ENCODE data around the gene HSD11B1L. TPM values are rescaled to one million over a fixed set of nuclear protein-coding genes. Genes with fewer than 3 reads are reported as not detected.
A peak's percentile ranks its signal among the peaks of the same experiment; 100 is the strongest.

HSD11B1L gene
- polyA plus RNA-seq (2013) = 8.4 and 8.7 TPM in 2 replicates

GRCh38 chr19:5680437-5681368 is at the start of gene HSD11B1L, which contains the start of gene MICOS13:
TSS of gene HSD11B1L (plus strand) at chr19:5681027. CDS start at chr19:5684833, 3,806 bp downstream.
TSS of gene MICOS13 (minus strand) at chr19:5680516. CDS start at chr19:5680486, 30 bp downstream.
- H3K4me3 ChIP-seq (ENCODE audit: low read depth, low read length) = peak within 1 kb of the TSS; percentile 85
- no peaks in the 10 kb centered on the region for H3K9me3 ChIP-seq (ENCODE audit: insufficient read depth, low read depth, low read length)
- no peak within 1 kb of the TSS for H3K23ac ChIP-seq (ENCODE audit: low read length)
- peaks cover 6 to 9% of the 10 kb centered on the region in 2 experiments for H3K36me3 ChIP-seq (ENCODE audit: control insufficient read depth in 1 of 2, insufficient read depth in 2 of 2, low read length in 2 of 2)
- peak within 1 kb of the TSS; percentile 92 for H4K8ac ChIP-seq (ENCODE audit: low read depth, low read length)
- H3K79me2 ChIP-seq (ENCODE audit: control insufficient read depth, insufficient read depth, low read length, poor library complexity) = peaks cover 12% of the 10 kb centered on the region
- WGBS (ENCODE audit: extremely low coverage, insufficient coverage, insufficient read length) = no CpG with 5 or more reads among the region's 94 CpGs
- H4K91ac ChIP-seq (ENCODE audit: low read depth, low read length) = peak within 1 kb of the TSS; percentile 85
- H2BK5ac ChIP-seq (ENCODE audit: low read depth, low read length, poor library complexity) = peak within 1 kb of the TSS; percentile 91
- H2AK5ac ChIP-seq (ENCODE audit: low read length) = peak within 1 kb of the TSS; percentile 80
- peak within 1 kb of the TSS; percentile 50 for H3K4ac ChIP-seq (ENCODE audit: low read depth, low read length)
- peak within 1 kb of the TSS; percentile 83 for H2BK12ac ChIP-seq (ENCODE audit: low read length)
- H4K12ac ChIP-seq (ENCODE audit: low read depth, low read length) = peak within 1 kb of the TSS; percentile 91
- H3K27me3 ChIP-seq (ENCODE audit: insufficient read depth, low read length) = no peaks in the 10 kb centered on the region
- H3K9ac ChIP-seq (ENCODE audit: low read length) = peak within 1 kb of the TSS; percentile 82
- peak within 1 kb of the TSS; percentile 59 for H3K27ac ChIP-seq (ENCODE audit: low read depth, low read length)
- peak within 1 kb of the TSS; percentile 88 for H3K4me2 ChIP-seq (ENCODE audit: low read length)
- H2BK120ac ChIP-seq (ENCODE audit: insufficient read depth, low read length, poor library complexity) = peak within 1 kb of the TSS; percentile 81
- H2AFZ ChIP-seq (ENCODE audit: insufficient read depth, low read length, poor library complexity) = peak within 1 kb of the TSS; percentile 92
- H3K79me1 ChIP-seq (ENCODE audit: low read length) = peaks cover 12% of the 10 kb centered on the region
- peak; percentile 99 for DNase-seq
- H3K14ac ChIP-seq (ENCODE audit: low read length) = peak within 1 kb of the TSS; percentile 81
- H3K4me1 ChIP-seq (ENCODE audit: control insufficient read depth in 1 of 2, insufficient read depth in 2 of 2, low read length in 2 of 2) = peaks cover 13 to 15% of the 10 kb centered on the region in 2 experiments
- peak within 1 kb of the TSS; percentile 94 for H3K18ac ChIP-seq (ENCODE audit: low read length)

- H3K14ac ChIP-seq (ENCODE audit: low read length) = no peak overlapping the region
- H3K79me1 ChIP-seq (ENCODE audit: low read length) = no peaks in the 10 kb centered on the region
- no peak overlapping the region for H2BK120ac ChIP-seq (ENCODE audit: insufficient read depth, low read length, poor library complexity)
- no peak overlapping the region for H3K4me2 ChIP-seq (ENCODE audit: low read length)
- no peak overlapping the region for H3K4me3 ChIP-seq (ENCODE audit: low read depth, low read length)
- no peak for DNase-seq
- H3K27ac ChIP-seq (ENCODE audit: low read depth, low read length) = no peak overlapping the region
- H3K27me3 ChIP-seq (ENCODE audit: insufficient read depth, low read length) = no peaks in the 10 kb centered on the region
- peaks cover 0 to 3% of the 10 kb centered on the region in 2 experiments for H3K4me1 ChIP-seq (ENCODE audit: control insufficient read depth in 1 of 2, insufficient read depth in 2 of 2, low read length in 2 of 2)
- H4K12ac ChIP-seq (ENCODE audit: low read depth, low read length) = no peak overlapping the region
- no CpG with 5 or more reads among the region's 9 CpGs for whole genome bisulfite sequencing (ENCODE audit: extremely low coverage, insufficient coverage, insufficient read length)
- H2BK5ac ChIP-seq (ENCODE audit: low read depth, low read length, poor library complexity) = no peak overlapping the region
- H4K8ac ChIP-seq (ENCODE audit: low read depth, low read length) = no peak overlapping the region
- H3K79me2 ChIP-seq (ENCODE audit: control insufficient read depth, insufficient read depth, low read length, poor library complexity) = peaks cover 14% of the 10 kb centered on the region
- H2BK12ac ChIP-seq (ENCODE audit: low read length) = no peak overlapping the region
- no peak overlapping the region for H3K23ac ChIP-seq (ENCODE audit: low read length)
- no peaks in the 10 kb centered on the region for H3K9me3 ChIP-seq (ENCODE audit: insufficient read depth, low read depth, low read length)
- no peak overlapping the region for H4K91ac ChIP-seq (ENCODE audit: low read depth, low read length)
- H2AK5ac ChIP-seq (ENCODE audit: low read length) = no peak overlapping the region
- no peak overlapping the region for H2AFZ ChIP-seq (ENCODE audit: insufficient read depth, low read length, poor library complexity)
- H3K9ac ChIP-seq (ENCODE audit: low read length) = no peak overlapping the region
- no peak overlapping the region for H3K18ac ChIP-seq (ENCODE audit: low read length)
- peak overlapping the region; percentile 78 for H3K4ac ChIP-seq (ENCODE audit: low read depth, low read length)
- H3K36me3 ChIP-seq (ENCODE audit: control insufficient read depth in 1 of 2, insufficient read depth in 2 of 2, low read length in 2 of 2) = peaks cover 25% of the 10 kb centered on the region in 2 experiments
Measured at GRCh38 chr19:5631567-5632240, 49.1 kb upstream of the HSD11B1L start.

- Histone ChIP-seq H3K36me3 (ENCODE audit: control insufficient read depth in 1 of 2, insufficient read depth in 2 of 2, low read length in 2 of 2) (peaks cover 21% of the 10 kb centered on the region in 2 experiments), H3K79me1 (ENCODE audit: low read length) (no peaks in the 10 kb centered on the region), H3K27ac (ENCODE audit: low read depth, low read length) (no peak overlapping the region), H4K91ac (ENCODE audit: low read depth, low read length) (no peak overlapping the region), H2BK12ac (ENCODE audit: low read length) (no peak overlapping the region), H3K9me3 (ENCODE audit: insufficient read depth, low read depth, low read length) (no peaks in the 10 kb centered on the region), H3K9ac (ENCODE audit: low read length) (no peak overlapping the region), H3K4me1 (ENCODE audit: control insufficient read depth in 1 of 2, insufficient read depth in 2 of 2, low read length in 2 of 2) (peaks cover 0 to 3% of the 10 kb centered on the region in 2 experiments), H3K4me2 (ENCODE audit: low read length) (no peak overlapping the region), H2BK120ac (ENCODE audit: insufficient read depth, low read length, poor library complexity) (no peak overlapping the region), H4K12ac (ENCODE audit: low read depth, low read length) (no peak overlapping the region), H3K79me2 (ENCODE audit: control insufficient read depth, insufficient read depth, low read length, poor library complexity) (peaks cover 11% of the 10 kb centered on the region), H3K14ac (ENCODE audit: low read length) (no peak overlapping the region), H3K23ac (ENCODE audit: low read length) (no peak overlapping the region), H2BK5ac (ENCODE audit: low read depth, low read length, poor library complexity) (no peak overlapping the region), H4K8ac (ENCODE audit: low read depth, low read length) (no peak overlapping the region), H2AK5ac (ENCODE audit: low read length) (no peak overlapping the region), H3K18ac (ENCODE audit: low read length) (no peak overlapping the region), H3K27me3 (ENCODE audit: insufficient read depth, low read length) (no peaks in the 10 kb centered on the region), H3K4me3 (ENCODE audit: low read depth, low read length) (no peak overlapping the region), H3K4ac (ENCODE audit: low read depth, low read length) (peak overlapping the region; percentile 6), H2AFZ (ENCODE audit: insufficient read depth, low read length, poor library complexity) (no peak overlapping the region)
- no peak for DNase-seq
- WGBS (ENCODE audit: extremely low coverage, insufficient coverage, insufficient read length) = no CpG with 5 or more reads among the region's 4 CpGs
Measured at GRCh38 chr19:5632241-5632612, 48.6 kb upstream of the HSD11B1L start.

GRCh38 chr19:5632657-5633056 is 48.2 kb upstream of the HSD11B1L start:
- Histone ChIP-seq H4K12ac (ENCODE audit: low read depth, low read length) (no peak overlapping the region), H3K4me3 (ENCODE audit: low read depth, low read length) (no peak overlapping the region), H2AK5ac (ENCODE audit: low read length) (no peak overlapping the region), H3K14ac (ENCODE audit: low read length) (no peak overlapping the region), H2BK12ac (ENCODE audit: low read length) (no peak overlapping the region), H3K4ac (ENCODE audit: low read depth, low read length) (no peak overlapping the region), H3K9me3 (ENCODE audit: insufficient read depth, low read depth, low read length) (no peaks in the 10 kb centered on the region), H3K9ac (ENCODE audit: low read length) (no peak overlapping the region), H3K27me3 (ENCODE audit: insufficient read depth, low read length) (no peaks in the 10 kb centered on the region), H3K23ac (ENCODE audit: low read length) (no peak overlapping the region), H3K79me1 (ENCODE audit: low read length) (no peaks in the 10 kb centered on the region), H2BK120ac (ENCODE audit: insufficient read depth, low read length, poor library complexity) (no peak overlapping the region), H3K4me2 (ENCODE audit: low read length) (no peak overlapping the region), H2BK5ac (ENCODE audit: low read depth, low read length, poor library complexity) (no peak overlapping the region), H4K8ac (ENCODE audit: low read depth, low read length) (no peak overlapping the region), H3K36me3 (ENCODE audit: control insufficient read depth in 1 of 2, insufficient read depth in 2 of 2, low read length in 2 of 2) (peaks cover 19 to 20% of the 10 kb centered on the region in 2 experiments), H3K4me1 (ENCODE audit: control insufficient read depth in 1 of 2, insufficient read depth in 2 of 2, low read length in 2 of 2) (peaks cover 0 to 3% of the 10 kb centered on the region in 2 experiments), H4K91ac (ENCODE audit: low read depth, low read length) (no peak overlapping the region), H2AFZ (ENCODE audit: insufficient read depth, low read length, poor library complexity) (no peak overlapping the region), H3K79me2 (ENCODE audit: control insufficient read depth, insufficient read depth, low read length, poor library complexity) (peaks cover 13% of the 10 kb centered on the region), H3K27ac (ENCODE audit: low read depth, low read length) (no peak overlapping the region), H3K18ac (ENCODE audit: low read length) (no peak overlapping the region)
- no CpG with 5 or more reads among the region's 5 CpGs for WGBS (ENCODE audit: extremely low coverage, insufficient coverage, insufficient read length)
- peak in 1 of 2 donors; percentile 38 for DNase-seq
